Stimulated activated naive CD4-positive, alpha-beta T cell treated with Interleukin-2 at 50 U/mL for 16 hours (primary cell): Measurements from ENCODE around the gene PAPSS2.
"Not testable (repeated sequence)": the region's sequence is repeated elsewhere in the genome, so short reads cannot be mapped to it uniquely, and the experiment has no call there.

Experiments
- DNase-seq: peaks from one replicate; lab custom pipeline; 2025; lab: John Stamatoyannopoulos, UW

The PAPSS2 gene

DNA sequence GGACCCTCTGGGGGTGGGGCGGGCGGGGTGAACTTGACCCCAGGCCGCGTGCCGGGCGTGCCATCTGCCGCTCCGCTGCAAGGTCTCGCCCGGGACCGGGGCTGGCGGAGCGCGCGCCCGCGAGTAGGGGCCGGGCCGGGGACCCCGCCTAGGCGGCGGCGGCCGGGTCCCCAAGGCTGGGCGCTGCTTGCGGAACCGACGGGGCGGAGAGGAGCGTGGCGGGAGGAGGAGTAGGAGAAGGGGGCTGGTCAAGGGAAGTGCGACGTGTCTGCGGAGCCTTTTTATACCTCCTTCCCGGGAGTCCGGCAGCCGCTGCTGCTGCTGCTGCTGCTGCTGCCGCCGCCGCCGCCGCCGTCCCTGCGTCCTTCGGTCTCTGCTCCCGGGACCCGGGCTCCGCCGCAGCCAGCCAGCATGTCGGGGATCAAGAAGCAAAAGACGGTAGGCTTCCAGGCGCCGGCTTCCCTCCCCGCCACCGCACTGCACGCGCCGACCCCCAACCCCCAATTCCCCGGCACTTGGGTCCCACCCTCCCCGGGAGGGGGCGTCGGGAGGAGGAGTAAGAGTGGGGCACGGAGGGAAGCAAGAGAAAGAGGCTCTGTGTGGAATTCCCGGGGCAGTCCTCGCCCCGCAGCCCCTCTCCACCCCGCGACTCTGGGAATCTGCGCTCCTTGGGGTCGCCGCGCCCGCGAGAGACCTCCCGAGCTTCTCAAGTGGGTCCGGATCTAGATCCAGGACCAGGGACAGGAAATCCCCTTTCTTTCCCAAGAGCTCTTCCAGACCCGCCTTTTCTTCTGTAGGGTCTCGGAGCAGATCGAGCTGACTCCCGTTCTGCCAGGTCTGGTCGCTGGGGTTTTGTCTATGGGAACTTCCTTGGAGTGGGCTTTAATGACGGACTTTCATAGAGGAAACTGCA lies at the start of gene PAPSS2:
Gene PAPSS2 (plus strand): TSS at position 308 of the 913 bp plus-strand sequence. CDS start 104 bp downstream, at position 412.
- no peak for DNase-seq

GRCh38 chr10:87611341-87611740 lies 48.3 kb upstream of the PAPSS2 start:
- DNase-seq, result not testable (repeated sequence)

GRCh38 chr10:87612115-87612514 lies 47.6 kb upstream of the PAPSS2 start:
- no peak for DNase-seq

DNA sequence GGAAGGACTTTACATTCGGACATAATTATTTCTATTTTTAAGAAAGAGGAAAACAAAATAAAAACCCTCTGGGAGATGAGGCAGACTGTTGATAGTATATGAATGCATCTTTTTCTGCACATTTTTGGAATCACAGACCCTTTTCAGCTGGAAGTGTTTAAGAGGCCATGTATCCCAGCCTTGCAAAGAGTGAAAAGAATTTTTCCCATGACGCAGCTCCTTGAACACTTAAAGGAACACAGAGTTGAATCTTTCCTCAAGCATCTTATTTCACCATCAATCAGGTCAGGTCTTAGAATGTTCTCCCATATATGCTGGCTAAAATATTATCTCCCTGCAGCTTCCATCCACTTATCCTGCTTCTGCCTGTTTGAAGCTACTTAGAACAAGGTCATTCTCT lies 45.9 kb upstream of the PAPSS2 start:
- DNase-seq, result no peak

DNA sequence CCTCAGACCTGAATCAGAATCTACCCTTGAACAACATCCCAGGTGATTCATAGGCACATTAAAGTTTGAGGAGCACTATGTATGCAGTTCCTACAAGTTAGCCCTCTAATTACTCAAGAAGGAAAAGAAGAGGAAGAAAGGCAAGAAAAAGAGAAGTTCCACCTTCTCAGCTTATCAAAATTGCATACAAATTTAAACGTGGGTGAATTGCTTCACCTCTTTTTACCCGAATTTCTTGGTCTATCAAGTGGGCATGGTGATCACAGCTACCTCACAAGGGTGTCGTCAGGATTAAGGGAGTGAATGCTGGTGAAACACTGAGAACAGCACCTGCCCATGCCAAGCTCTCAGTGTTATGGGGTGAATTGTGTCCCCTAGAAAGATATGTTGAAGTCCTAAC lies 43.8 kb upstream of the PAPSS2 start:
- no peak for DNase-seq

DNA sequence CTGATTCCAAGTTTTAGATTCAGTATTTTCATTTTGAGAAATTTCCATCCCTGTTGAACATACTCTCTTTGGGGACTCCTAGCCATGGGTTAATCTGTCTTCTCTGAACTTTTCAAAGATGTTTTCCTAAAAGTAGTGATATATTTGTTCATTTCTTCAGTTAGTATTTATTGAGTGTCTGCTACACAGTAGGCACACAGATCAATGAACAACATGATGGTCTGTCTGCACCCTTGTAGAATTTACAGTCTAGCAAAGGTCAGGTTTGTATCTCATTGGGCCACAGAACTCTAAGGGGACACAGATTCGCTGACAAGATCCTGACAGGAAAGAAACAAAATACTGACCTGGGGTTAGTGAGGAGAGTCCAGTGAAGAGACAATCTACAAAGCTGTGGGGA lies 42.2 kb upstream of the PAPSS2 start:
- DNase-seq, result no peak

- no peak for DNase-seq
Observed at GRCh38 chr10:87618566-87619423, 40.9 kb upstream of the PAPSS2 start.

DNA sequence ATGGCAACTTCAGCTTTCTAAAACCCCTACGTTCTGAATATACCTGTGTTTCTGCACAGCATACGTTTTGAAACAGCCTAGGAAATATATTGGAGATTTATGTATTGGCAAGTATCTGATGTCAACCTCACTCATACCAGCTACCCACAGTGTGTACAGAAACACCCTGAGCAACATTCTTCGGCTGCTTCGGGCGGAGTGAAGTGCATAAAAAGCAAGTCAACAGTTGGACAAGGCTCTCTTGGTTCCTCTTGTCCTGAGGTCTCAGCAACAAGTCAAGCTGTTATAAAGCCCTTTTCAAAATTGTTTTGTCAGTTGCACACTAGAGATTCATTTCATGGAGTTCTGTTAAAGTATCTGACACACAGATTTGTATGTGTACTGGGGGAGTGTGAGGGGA lies 40.0 kb upstream of the PAPSS2 start:
- no peak for DNase-seq

DNA sequence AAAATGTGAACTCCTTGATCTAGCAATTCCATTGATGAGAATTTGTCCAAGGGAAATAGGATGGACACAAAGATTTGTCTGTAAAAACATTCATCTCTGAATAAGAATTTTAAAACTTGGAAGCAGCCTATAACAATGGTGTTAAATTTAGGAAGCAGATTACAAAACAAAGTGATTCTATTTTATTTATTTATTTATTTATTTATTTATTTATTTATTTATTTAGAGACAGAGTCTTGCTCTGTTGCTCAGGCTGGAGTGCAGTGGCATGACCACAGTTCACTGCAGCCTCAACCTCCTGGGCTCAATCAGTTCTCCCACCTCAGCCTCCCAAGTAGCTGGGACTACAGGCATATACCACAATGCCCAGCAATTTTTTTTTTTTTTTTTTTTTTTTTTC lies 38.2 kb upstream of the PAPSS2 start:
- DNase-seq, result not testable (repeated sequence)

GRCh38 chr10:87622314-87623004 lies 37.2 kb upstream of the PAPSS2 start:
- no peak for DNase-seq

GRCh38 chr10:87623191-87623590 lies 36.5 kb upstream of the PAPSS2 start:
- DNase-seq, result no peak

DNA sequence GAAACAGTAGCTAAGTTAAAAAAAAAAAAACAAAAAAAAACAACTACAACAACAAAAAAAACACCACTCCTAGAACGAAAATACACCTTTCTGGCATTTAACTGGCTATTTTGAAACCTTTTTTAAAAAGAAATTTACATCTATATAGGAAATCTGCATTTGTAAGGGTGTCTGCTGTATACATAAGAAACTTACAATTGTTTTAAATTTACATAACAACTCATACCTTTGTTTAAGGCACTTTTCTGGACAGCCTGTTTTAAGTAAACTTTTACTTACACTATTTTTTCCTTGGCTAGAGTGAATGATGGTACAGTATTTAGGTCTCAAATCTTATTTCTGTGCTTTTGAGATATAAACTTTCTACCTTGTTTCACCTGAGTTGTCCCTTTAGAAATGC lies 34.0 kb upstream of the PAPSS2 start:
- DNase-seq, result no peak

- DNase-seq, result no peak
Observed at GRCh38 chr10:87626422-87626892, 33.2 kb upstream of the PAPSS2 start.

- DNase-seq, result no peak
Observed at GRCh38 chr10:87630171-87630570, 29.5 kb upstream of the PAPSS2 start.

DNA sequence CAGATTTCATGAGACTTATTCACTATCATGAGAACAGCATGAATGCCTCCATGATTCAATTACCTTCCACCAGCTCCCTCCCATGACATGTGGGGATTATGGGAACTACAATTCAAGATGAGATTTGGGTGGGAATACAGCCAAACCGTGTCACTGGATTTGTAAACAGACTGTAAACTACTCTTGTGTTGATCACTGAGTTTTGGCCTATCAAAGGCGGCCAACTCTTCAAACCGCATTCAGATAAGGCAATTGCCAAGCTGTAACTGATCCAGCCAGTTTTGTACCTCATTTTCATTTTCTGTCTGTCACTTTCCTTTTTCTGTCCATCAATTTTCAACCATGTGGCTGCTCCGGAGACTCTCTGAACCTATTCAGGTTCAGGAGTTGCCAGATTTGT lies 27.2 kb upstream of the PAPSS2 start:
- no peak for DNase-seq

- DNase-seq, result no peak
Observed at GRCh38 chr10:87634311-87634710, 25.4 kb upstream of the PAPSS2 start.

GRCh38 chr10:87635498-87636312 lies 24.0 kb upstream of the PAPSS2 start:
- DNase-seq, result no peak

GRCh38 chr10:87636313-87636915 lies 23.3 kb upstream of the PAPSS2 start:
- no peak for DNase-seq

GRCh38 chr10:87639493-87639892 lies 20.2 kb upstream of the PAPSS2 start:
- no peak for DNase-seq

GRCh38 chr10:87640043-87640442 lies 19.6 kb upstream of the PAPSS2 start:
- DNase-seq, result no peak

DNA sequence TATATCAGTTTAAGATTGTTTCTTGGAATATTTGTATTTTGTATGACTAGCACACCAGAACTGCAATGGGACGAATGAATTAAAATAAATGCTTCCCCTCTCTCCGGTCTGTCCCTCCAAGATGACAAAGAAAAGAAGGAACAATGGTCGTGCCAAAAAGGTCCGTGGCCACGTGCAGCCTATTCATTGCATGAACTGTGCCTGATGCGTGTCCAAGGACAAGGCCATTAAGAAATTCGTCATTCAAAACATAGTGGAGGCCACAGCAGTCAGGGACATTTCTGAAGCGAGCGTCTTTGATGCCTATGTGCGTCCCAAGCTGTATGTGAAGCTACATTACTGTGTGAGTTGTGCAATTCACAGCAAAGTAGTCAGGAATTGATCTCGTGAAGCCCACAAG lies 17.2 kb upstream of the PAPSS2 start:
- DNase-seq, result no peak
